Right lobe of liver (tissue), 4 donors: ENCODE data around the gene TMEM213.

Experiments
- CTCF ChIP-seq, 4 donors: fragments of 200-600 bp in 3 of 4; fragments of 450-650 bp in 1 of 4; IDR thresholded peaks; one replicate each; pipeline versions ENCODE4 v1.5.1 to v1.8.0; 2016 to 2022; ENCODE audit warnings: antibody characterized with exemption in 4 of 4, mild to moderate bottlenecking in 2 of 4
- POLR2A ChIP-seq: fragments of 450-650 bp; IDR thresholded peaks from one replicate; pipeline ENCODE4 v1.6.1; 2017; ENCODE audit warnings: antibody characterized with exemption, mild to moderate bottlenecking
- donor health status: DM: no; HTN: no; CAD: no.
- donor health status: DM: no; HTN: no; CAD: no.
- donor health status: DM: no; HTN: yes; CAD: no.

DNA sequence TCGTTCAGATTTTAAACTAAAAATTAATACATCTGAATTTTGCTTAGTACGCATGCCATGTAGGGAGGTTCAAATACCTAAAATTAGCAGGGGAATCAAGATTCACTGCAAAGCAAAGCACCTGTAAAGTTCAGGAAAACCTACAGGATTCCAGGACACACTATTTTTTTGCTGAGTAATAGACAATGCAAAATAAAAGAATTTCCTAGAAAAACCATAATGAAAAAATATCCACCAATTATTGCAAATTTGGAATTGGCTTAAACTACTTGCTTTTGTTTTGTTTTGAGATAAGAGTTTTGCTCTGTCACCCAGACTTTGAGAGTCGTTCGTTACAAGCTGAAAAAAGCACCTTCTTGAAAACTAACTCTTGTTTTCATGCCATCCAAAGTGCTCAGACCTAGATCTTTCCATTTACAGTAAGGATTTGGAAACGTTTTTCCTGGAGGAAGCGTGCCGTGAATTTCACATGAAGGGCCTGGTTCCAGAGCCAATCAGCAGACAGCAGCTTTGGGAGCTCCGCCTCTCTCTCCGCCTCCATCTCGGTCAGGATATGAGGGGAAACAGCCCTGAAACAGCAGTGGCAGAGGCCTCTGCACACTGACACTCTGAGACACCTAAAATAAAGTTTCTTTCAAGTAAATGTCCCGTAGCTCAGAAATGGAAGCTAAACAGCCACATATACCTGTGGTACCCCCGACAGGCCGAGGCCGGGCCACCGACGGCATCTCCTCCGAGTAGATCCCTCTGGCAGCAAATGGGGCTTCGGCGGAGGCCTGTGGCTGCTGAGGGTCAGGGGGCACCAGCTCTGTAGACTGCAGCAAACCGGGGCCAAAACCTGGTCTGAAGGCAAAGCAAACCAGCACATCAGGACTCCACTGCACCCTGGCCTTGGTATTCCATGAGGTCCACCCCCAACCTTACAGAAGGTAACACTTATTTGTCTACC is 46.1 kb downstream of the TMEM213 start:
- no peak for TF ChIP-seq POLR2A
- TF ChIP-seq CTCF (IDR thresholded peaks at IDR 0.05) = no peak
